IMR-90 (cell line): ENCODE results near the gene SH3RF2. TPM values are rescaled to one million over a fixed set of nuclear protein-coding genes. Genes with fewer than 3 reads are reported as not detected.

Experiments used
- ATAC-seq: fragments of 200-7000 bp; cut with Tn5 transposase; 2 replicates; pipeline ENCODE4 v1.9.1; 2020; ENCODE audit warnings: low read depth, mild to moderate bottlenecking, moderate library complexity
- BruUV-seq: library from RNA; stranded (reverse); fragments of 400-500 nt; replicated peaks from 2 replicates; lab custom pipeline; 2021; lab: Mats Ljungman, UMichigan
- CTCF ChIA-PET: fragments of 300-600 bp; formaldehyde crosslinking; extraction: SDS; loops from one replicate; lab custom pipeline; 2021; ENCODE audit warnings: antibody characterized with exemption; lab: Yijun Ruan, JAX
- POLR2A ChIA-PET: fragments of 300-600 bp; sonication (Branson Sonifier 250); formaldehyde crosslinking; loops from one replicate; lab custom pipeline; 2022; ENCODE audit warnings: antibody characterized with exemption; ENCODE audit not compliant: unreplicated experiment; lab: Charles Lee
- DNase-seq: peaks from one replicate; pipeline ENCODE4 v3.0.0; 2013
- H2AFZ ChIP-seq: replicated peaks from 2 replicates; pipeline ENCODE3; 2013; ENCODE audit warnings: low read length, mild to moderate bottlenecking; ENCODE audit not compliant: poor library complexity
- H2AK5ac ChIP-seq: 2 replicates; pipeline ENCODE4 v1.6.1; 2013; ENCODE audit warnings: low read depth, low read length, inconsistent platforms
- H2AK9ac ChIP-seq: replicated peaks from 2 replicates; pipeline ENCODE3; 2013; ENCODE audit warnings: mild to moderate bottlenecking, low read depth, low read length, moderate library complexity; ENCODE audit not compliant: poor library complexity
- H2BK120ac ChIP-seq: 2 replicates; pipeline ENCODE4 v1.6.1; 2013; ENCODE audit warnings: low read depth, low read length, inconsistent platforms
- H2BK15ac ChIP-seq: 3 replicates; pipeline ENCODE4 v1.6.1; 2013; ENCODE audit warnings: low read depth, low read length, inconsistent platforms
- H2BK20ac ChIP-seq: 2 replicates; pipeline ENCODE4 v1.6.1; 2013; ENCODE audit warnings: low read depth, mild to moderate bottlenecking, inconsistent platforms, low read length, moderate library complexity
- H2BK5ac ChIP-seq: 2 replicates; pipeline ENCODE4 v1.6.1; 2013; ENCODE audit warnings: mild to moderate bottlenecking, low read depth, low read length, inconsistent platforms; ENCODE audit not compliant: poor library complexity, severe bottlenecking
- H3K14ac ChIP-seq: replicated peaks from 2 replicates; pipeline ENCODE4 v1.6.1; 2013; ENCODE audit warnings: low read depth, low read length, inconsistent platforms
- H3K18ac ChIP-seq: 2 replicates; pipeline ENCODE4 v1.6.1; 2013; ENCODE audit warnings: low read depth, low read length, control low read depth
- H3K23ac ChIP-seq: 2 replicates; pipeline ENCODE4 v1.6.1; 2013; ENCODE audit warnings: low read depth, low read length, inconsistent platforms
- H3K27ac ChIP-seq: 2 replicates; pipeline ENCODE4 v1.5.1; 2013; ENCODE audit warnings: mild to moderate bottlenecking, control low read depth, low read length; ENCODE audit not compliant: insufficient read depth
- H3K27me3 ChIP-seq: 2 replicates; pipeline ENCODE4 v1.6.1; 2013; ENCODE audit warnings: low read length; ENCODE audit not compliant: control insufficient read depth, insufficient read depth
- H3K36me3 ChIP-seq: 2 replicates; pipeline ENCODE4 v1.6.1; 2013; ENCODE audit warnings: low read length, mixed read lengths; ENCODE audit not compliant: control insufficient read depth, insufficient read depth
- H3K4ac ChIP-seq: 2 replicates; pipeline ENCODE4 v1.6.1; 2013; ENCODE audit warnings: low read depth, low read length, inconsistent platforms
- H3K4me1 ChIP-seq: 2 replicates; pipeline ENCODE4 v1.6.1; 2013; ENCODE audit warnings: low read length, mixed read lengths; ENCODE audit not compliant: control insufficient read depth, insufficient read depth
- H3K4me2 ChIP-seq: 2 replicates; pipeline ENCODE4 v1.6.1; 2013; ENCODE audit warnings: low read depth, mild to moderate bottlenecking, control low read depth, low read length, moderate library complexity
- H3K4me3 ChIP-seq: 2 replicates; pipeline ENCODE4 v1.5.1; 2013; ENCODE audit warnings: low read depth, mild to moderate bottlenecking, control low read depth, low read length, moderate library complexity; ENCODE audit not compliant: insufficient read depth
- H3K56ac ChIP-seq: 2 replicates; pipeline ENCODE4 v1.6.1; 2013; ENCODE audit warnings: low read length, inconsistent platforms; ENCODE audit not compliant: insufficient read depth; ENCODE audit errors: extremely low read depth
- H3K79me1 ChIP-seq, 2 experiments: 2 replicates each; pipeline ENCODE4 v1.6.1; 2013; ENCODE audit warnings: low read length in 2 of 2, inconsistent platforms in 1 of 2, low read depth in 1 of 2
- H3K9ac ChIP-seq: 2 replicates; pipeline ENCODE4 v1.6.1; 2013; ENCODE audit warnings: low read depth, low read length, control low read depth
- H3K9me1 ChIP-seq: 2 replicates; pipeline ENCODE4 v1.6.1; 2013; ENCODE audit warnings: low read length, inconsistent platforms; ENCODE audit not compliant: insufficient read depth
- H3K9me3 ChIP-seq: 2 replicates; pipeline ENCODE4 v1.6.1; 2013; ENCODE audit warnings: low read length; ENCODE audit not compliant: control insufficient read depth, insufficient read depth
- H4K20me1 ChIP-seq: 2 replicates; pipeline ENCODE4 v1.6.1; 2013; ENCODE audit warnings: low read length, inconsistent platforms; ENCODE audit not compliant: insufficient read depth
- H4K5ac ChIP-seq: 2 replicates; pipeline ENCODE4 v1.6.1; 2013; ENCODE audit warnings: mild to moderate bottlenecking, low read depth, low read length, control low read depth
- H4K8ac ChIP-seq, 2 experiments: 2 replicates each; pipeline ENCODE4 v1.6.1; 2013; ENCODE audit warnings: low read depth in 2 of 2, low read length in 2 of 2, control low read depth in 1 of 2, inconsistent platforms in 1 of 2
- H4K91ac ChIP-seq: 2 replicates; pipeline ENCODE4 v1.6.1; 2013; ENCODE audit warnings: low read depth, low read length, inconsistent platforms; ENCODE audit not compliant: insufficient read depth
- BHLHE40 ChIP-seq: fragments of 150-350 bp; IDR thresholded peaks from 2 replicates; pipeline ENCODE4 v1.6.1; 2016; ENCODE audit warnings: mild to moderate bottlenecking, low read depth, low read length
- CEBPB ChIP-seq: IDR thresholded peaks from 2 replicates; pipeline ENCODE4 v1.6.1; 2012; ENCODE audit warnings: low read depth, low read length, improper control_type of control experiment
- FOS ChIP-seq: fragments of 150-350 bp; IDR thresholded peaks from 2 replicates; pipeline ENCODE4 v1.6.1; 2016; ENCODE audit warnings: low read depth, low read length
- WGBS, 2 experiments: methylation state at CpG; one replicate each; pipeline versions ENCODE4 v1.1.5 to v1.1.7; 2013; ENCODE audit warnings: missing lambda C conversion rate in 2 of 2; ENCODE audit not compliant: insufficient read length in 1 of 2; ENCODE audit errors: extremely low coverage in 2 of 2; 5-methylcytosine and 5-hydroxymethylcytosine counted together
- dilution Hi-C: fragments of 300-500 bp; cut with HindIII; formaldehyde crosslinking; loops from one replicate; pipeline ENCODE4 v1.14.3; 2018; ENCODE audit warnings: low sequenced_read_pairs; ENCODE audit not compliant: unreplicated experiment
- in situ Hi-C: fragments of 300-500 bp; cut with MboI; formaldehyde crosslinking; loops from 3 replicates; pipeline ENCODE4 v1.14.3; 2019; ENCODE audit warnings: low sequenced_read_pairs, inconsistent platforms, mixed read lengths
- intact Hi-C: fragments of 100-400 bp; cut with micrococcal nuclease; formaldehyde crosslinking; loops from 2 replicates; pipeline ENCODE4 v1.10.0; 2022
- polyA plus RNA-seq, 3 experiments: library from polyadenylated mRNA; depleted of rRNA; stranded (reverse); fragments of >200 nt; gene quantifications; 2 replicates each; pipeline ENCODE4 v1.2.3, GENCODE V29; 2012; ENCODE audit warnings: low replicate concordance in 1 of 3
- total RNA-seq: library from RNA; depleted of rRNA; stranded (reverse); fragments of >200 nt; gene quantifications from 2 replicates; pipeline ENCODE4 v1.2.3, GENCODE V29; 2012

The SH3RF2 gene
- total and polyA plus RNA-seq, 2 of the 4 experiments (the other 2 are of a cell fraction) = 1.3 to 1.7 TPM

DNA sequence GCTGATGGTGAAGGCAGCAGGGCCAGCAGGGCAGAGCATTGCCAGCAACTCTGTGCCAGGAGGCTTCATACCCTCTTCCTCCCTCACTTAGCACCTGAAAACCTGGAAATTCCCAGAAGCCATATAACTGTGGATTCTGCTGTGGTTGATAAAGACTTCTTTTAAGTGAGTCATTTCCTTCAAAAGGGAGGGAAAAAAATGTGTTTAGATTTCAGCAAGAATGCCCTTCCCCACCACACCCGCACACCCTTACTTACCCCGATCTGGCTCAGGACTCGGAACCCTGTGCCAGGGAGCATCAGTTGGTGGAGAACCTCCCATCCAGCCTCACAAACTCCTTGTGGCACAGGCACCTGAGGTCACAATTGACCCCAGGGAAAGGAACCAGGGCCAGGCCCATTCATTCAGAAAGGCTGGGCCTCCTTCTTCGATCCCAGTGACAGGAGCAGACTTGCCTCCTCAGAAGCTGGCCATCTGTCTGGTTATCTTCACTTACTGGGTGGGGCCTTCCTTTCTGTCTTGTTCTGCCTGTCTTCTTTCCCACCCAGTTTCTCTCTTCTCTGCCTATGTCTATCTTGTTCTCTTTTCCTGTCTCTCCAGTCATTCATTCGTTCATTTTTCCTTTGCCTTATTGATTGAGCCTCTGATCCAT, 106.4 kb downstream of the SH3RF2 start:
- in situ Hi-C loops = no loop called here
- Histone ChIP-seq H3K4me3 (no peak overlapping the region), H3K36me3 (no peaks in the 10 kb centered on the region), H4K20me1 (no peaks in the 10 kb centered on the region), H4K91ac (peak overlapping the region; percentile 74), H3K56ac (peak overlapping the region; percentile 34; the same call in 1 of the 2 replicates), H3K27me3 (no peaks in the 10 kb centered on the region), H3K4me1 (peaks cover 7% of the 10 kb centered on the region), H2BK5ac (peak overlapping the region; percentile 43), H4K8ac (peak overlapping the region; percentile 30 to 82; a peak in 3 of 4 replicates), H2AK9ac (peak overlapping the region; percentile 65), H2BK120ac (peak overlapping the region; percentile 95), H3K79me1 (no peaks in the 10 kb centered on the region), H3K14ac (peak overlapping the region; percentile 20), H2AK5ac (peak overlapping the region; percentile 83), H2AFZ (peak overlapping the region; percentile 89), H3K4me2 (no peak overlapping the region), H3K23ac (peak overlapping the region; percentile 67), H4K5ac (peak overlapping the region; percentile 28; the same call in 1 of the 2 replicates), H3K27ac (no peak overlapping the region; the same call in 1 of the 2 replicates), H2BK15ac (peak overlapping the region; percentile 63; the same call in 1 of the 3 replicates), H3K18ac (peak overlapping the region; percentile 2; the same call in 1 of the 2 replicates), H3K9me3 (no peaks in the 10 kb centered on the region), H3K9ac (no peak overlapping the region), H3K4ac (peak overlapping the region; percentile 88), H3K9me1 (peaks cover 16% of the 10 kb centered on the region), H2BK20ac (peak overlapping the region; percentile 94)
- ChIA-PET POLR2A (no interaction called here), CTCF (interaction anchor here (1.4 kb wide), 1 partner anchor 155 kb away, joined by 5 read pairs; no protein-coding TSS in a partner anchor)
- peak; percentile 50; the same call in 1 of the 2 replicates for TF ChIP-seq FOS
- peak; percentile 24; the same call in 1 of the 2 replicates for TF ChIP-seq CEBPB
- no peak for TF ChIP-seq BHLHE40
- WGBS, 2 experiments = 41% methylated on average over 3 of the region's 5 CpGs; no CpG with 5 or more reads in 1 of the 2 experiments
- BruUV-seq = no TSS peak
- intact Hi-C loops = no loop called here
- peak; percentile 86 for ATAC-seq
- dilution Hi-C loops = no loop called here
- peak; percentile 80 for DNase-seq
